C4-2B (cell line): ENCODE results near the gene DLG2.

Source experiments
- CTCF ChIP-seq: fragments of 450-650 bp; conservative IDR thresholded peaks from 2 replicates; pipeline ENCODE4 v1.5.1; 2017; ENCODE audit warnings: mild to moderate bottlenecking
- ZFX ChIP-seq: fragments of 450-650 bp; IDR thresholded peaks from 2 replicates; pipeline ENCODE4 v1.6.1; 2017

GRCh38 chr11:84012171-84012826 is 1614.8 kb downstream of the DLG2 start:
- TF ChIP-seq CTCF (no peak), ZFX (no peak)
